Measurements from ENCODE around the gene CABLES2. TPM values are rescaled to one million over a fixed set of nuclear protein-coding genes. Genes with fewer than 3 reads are reported as not detected.

CABLES2 gene
- total and polyA plus RNA-seq, 2 donors (not counting 3 experiments of a cell fraction or from before 2014, with no cell fraction given), result 7.8 to 9.9 TPM

DNA sequence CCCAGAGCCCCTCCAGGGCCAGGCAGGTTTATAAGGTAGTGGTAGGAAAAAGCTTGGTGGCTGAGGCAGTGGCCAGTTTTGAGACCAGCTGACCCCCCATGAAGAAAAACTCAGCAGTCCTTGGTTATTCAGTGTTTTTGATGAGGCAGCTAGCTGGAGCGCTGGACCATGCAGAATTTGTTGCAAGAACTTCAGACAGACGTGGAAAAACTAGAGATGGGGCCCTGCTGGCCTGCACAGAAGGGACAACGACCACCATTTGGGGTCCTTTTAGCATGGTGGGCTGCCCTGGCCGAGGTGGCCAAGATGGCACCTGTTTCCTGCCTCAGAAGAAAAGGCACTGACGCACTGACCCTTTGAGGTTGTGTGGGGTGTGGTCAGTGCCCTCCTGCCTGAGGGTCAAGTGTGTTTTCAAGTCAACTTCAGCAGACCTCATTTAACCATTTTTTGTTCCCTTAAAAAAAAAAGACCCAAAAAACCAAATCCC lies 17.4 kb downstream of the CABLES2 start:
- H3K79me2 ChIP-seq (ENCODE audit: control insufficient read depth, insufficient read depth, low read length), result peaks cover 41% of the 10 kb centered on the region
- no peaks in the 10 kb centered on the region for H3K9me3 ChIP-seq (replicated peaks; ENCODE audit: control insufficient read depth, insufficient read depth, low read length)
- H3K9me1 ChIP-seq (replicated peaks; ENCODE audit: control insufficient read depth, extremely low read depth, insufficient read depth, low read length), result no peaks in the 10 kb centered on the region
- TF ChIP-seq POLR2A (IDR thresholded peaks at IDR 0.05; ENCODE audit: low read depth, low read length) (no peak), POLR2AphosphoS5 (IDR thresholded peaks at IDR 0.05; ENCODE audit: insufficient read depth, low read depth, low read length) (peak; percentile 13)
- no peak overlapping the region for H3K4me2 ChIP-seq (ENCODE audit: insufficient read depth, low read length)
- H3K27ac ChIP-seq (ENCODE audit: insufficient read depth, low read depth, low read length), result no peak overlapping the region
- ChIA-PET CTCF (interaction anchor here (1.1 to 1.5 kb wide), 2 partner anchors 10 to 18 kb away, joined by 3 read pairs; no protein-coding TSS in a partner anchor), POLR2A (no interaction called here)
- intact Hi-C loops (cut with micrococcal nuclease), result loop anchor here (10.0 kb wide), 2 partner anchors 205 to 415 kb away; partner anchors contain the start of genes MTG2 and OGFR
- H3K4me3 ChIP-seq (replicated peaks in 1 of 3; ENCODE audit: insufficient read depth in 1 of 3, low read depth in 1 of 3, low read length in 3 of 3), result no peak overlapping the region
- no TSS peak for BruUV-seq (replicated peaks)
- H3K36me3 ChIP-seq (ENCODE audit: control insufficient read depth in 2 of 2, extremely low read depth in 1 of 2, insufficient read depth in 2 of 2, low read length in 2 of 2), result peaks cover 12 to 21% of the 10 kb centered on the region in 2 experiments
- peaks cover 15% of the 10 kb centered on the region for H3K4me1 ChIP-seq (ENCODE audit: control insufficient read depth, extremely low read depth, insufficient read depth, low read length)
- no peak overlapping the region for H3K9ac ChIP-seq (replicated peaks; ENCODE audit: extremely low read depth, insufficient read depth, low read length)
- dilution Hi-C loops (cut with MboI; ENCODE audit: extremely low pct_ligation_motif_present, low sequenced_read_pairs), result no loop called here
- H3K27me3 ChIP-seq (ENCODE audit: control insufficient read depth in 2 of 2, insufficient read depth in 2 of 2, low read length in 2 of 2), result no peaks in the 10 kb centered on the region
- H2AFZ ChIP-seq (ENCODE audit: low read depth, low read length), result no peak overlapping the region
- no peaks in the 10 kb centered on the region for H4K20me1 ChIP-seq (replicated peaks; ENCODE audit: control insufficient read depth, extremely low read depth, insufficient read depth, low read length)
- FAIRE-seq (no peak), DNase-seq (ENCODE audit: low read depth, low spot score) (no peak)

DNA sequence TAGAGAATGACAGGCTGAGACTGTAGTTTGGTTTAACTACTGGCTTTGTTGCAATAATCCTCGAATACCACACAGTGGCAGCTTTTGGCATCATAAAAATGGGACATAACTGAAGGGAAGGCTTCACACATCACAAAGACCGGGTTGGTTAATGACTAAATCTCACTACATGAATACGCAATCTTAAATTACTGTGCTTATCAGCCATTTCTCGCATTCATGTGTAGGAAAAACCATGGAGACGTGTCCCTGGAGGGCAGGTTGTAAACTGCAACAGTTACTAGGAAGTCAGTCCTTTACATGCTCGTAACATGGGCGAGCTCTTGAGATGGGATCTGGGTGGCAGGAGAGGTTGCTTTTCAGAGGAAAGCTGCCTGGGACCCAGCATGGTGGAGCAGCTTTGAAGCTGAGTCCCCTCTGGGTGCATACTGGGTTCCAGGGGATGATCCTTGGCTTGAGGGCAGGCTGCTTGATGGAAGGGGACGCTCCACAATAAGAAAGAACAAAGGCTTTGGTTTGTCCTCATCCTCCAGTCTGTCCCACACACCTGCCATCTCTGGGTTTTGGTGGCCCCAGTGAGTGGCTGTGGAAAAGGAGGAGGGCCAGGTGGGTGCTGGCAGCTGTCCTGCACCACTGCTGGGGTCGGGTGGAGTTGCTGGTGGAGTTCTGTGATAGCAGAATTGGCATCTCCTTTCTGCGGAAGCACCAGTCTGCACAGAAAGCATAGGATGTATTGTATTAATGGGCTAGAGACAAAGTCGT lies 18.1 kb downstream of the CABLES2 start:
- H3K4me2 ChIP-seq (ENCODE audit: insufficient read depth, low read length), result no peak overlapping the region
- no peaks in the 10 kb centered on the region for H3K9me1 ChIP-seq (replicated peaks; ENCODE audit: control insufficient read depth, extremely low read depth, insufficient read depth, low read length)
- ChIA-PET POLR2A (no interaction called here), CTCF (interaction anchor here (1.1 to 1.5 kb wide), 2 partner anchors 11 to 18 kb away, joined by 3 read pairs; no protein-coding TSS in a partner anchor)
- dilution Hi-C loops (cut with MboI; ENCODE audit: extremely low pct_ligation_motif_present, low sequenced_read_pairs) (no loop called here), intact Hi-C loops (cut with micrococcal nuclease) (loop anchor here (10.0 kb wide), 2 partner anchors 204 to 416 kb away; partner anchors contain the start of genes MTG2 and OGFR)
- H2AFZ ChIP-seq (ENCODE audit: low read depth, low read length), result no peak overlapping the region
- TF ChIP-seq EZH2 (IDR thresholded peaks at IDR 0.05; ENCODE audit: borderline replicate concordance, low read depth, low read length, severe bottlenecking) (no peak), POLR2A (IDR thresholded peaks at IDR 0.05; ENCODE audit: low read depth, low read length) (peak; percentile 31), CTCF (IDR thresholded peaks at IDR 0.05; ENCODE audit: extremely low read depth in 1 of 2, insufficient read depth in 1 of 2, low read depth in 1 of 2, low read length in 2 of 2) (peak in 1 of 2 donors; percentile 3), MYC (IDR thresholded peaks at IDR 0.05; ENCODE audit: low read depth, low read length) (no peak)
- H3K27ac ChIP-seq (ENCODE audit: insufficient read depth, low read depth, low read length), result no peak overlapping the region
- no peaks in the 10 kb centered on the region for H3K9me3 ChIP-seq (replicated peaks; ENCODE audit: control insufficient read depth, insufficient read depth, low read length)
- peaks cover 15% of the 10 kb centered on the region for H3K4me1 ChIP-seq (ENCODE audit: control insufficient read depth, extremely low read depth, insufficient read depth, low read length)
- H4K20me1 ChIP-seq (replicated peaks; ENCODE audit: control insufficient read depth, extremely low read depth, insufficient read depth, low read length), result no peaks in the 10 kb centered on the region
- no TSS peak for BruUV-seq (replicated peaks)
- H3K4me3 ChIP-seq (replicated peaks in 1 of 3; ENCODE audit: insufficient read depth in 1 of 3, low read depth in 1 of 3, low read length in 3 of 3), result no peak overlapping the region
- no peak overlapping the region for H3K9ac ChIP-seq (replicated peaks; ENCODE audit: extremely low read depth, insufficient read depth, low read length)
- no peaks in the 10 kb centered on the region for H3K27me3 ChIP-seq (ENCODE audit: control insufficient read depth in 2 of 2, insufficient read depth in 2 of 2, low read length in 2 of 2)
- FAIRE-seq (no peak), DNase-seq (ENCODE audit: low read depth, low spot score) (no peak)
- peaks cover 12 to 21% of the 10 kb centered on the region in 2 experiments for H3K36me3 ChIP-seq (ENCODE audit: control insufficient read depth in 2 of 2, extremely low read depth in 1 of 2, insufficient read depth in 2 of 2, low read length in 2 of 2)
- peaks cover 43% of the 10 kb centered on the region for H3K79me2 ChIP-seq (ENCODE audit: control insufficient read depth, insufficient read depth, low read length)
